Vagina (tissue), 2 donors: Measurements from ENCODE around the gene CTSA. TPM values are rescaled to one million over a fixed set of nuclear protein-coding genes. Genes with fewer than 3 reads are reported as not detected.
A peak's percentile ranks its signal among the peaks of the same experiment; 100 is the strongest.

Experiments
- DNase-seq, 2 donors: peaks; one replicate each; pipeline ENCODE4 v3.0.0-alpha.2; 2017; ENCODE audit errors: extremely low spot score in 2 of 2
- H3K27ac ChIP-seq: fragments of 200-600 bp; sonication (generic); one replicate; pipeline ENCODE4 v1.5.1; 2019
- H3K27me3 ChIP-seq: fragments of 200-600 bp; sonication (generic); one replicate; pipeline ENCODE4 v1.5.1; 2019
- H3K36me3 ChIP-seq, 2 donors: fragments of 200-600 bp; sonication (generic); one replicate each; pipeline ENCODE4 v1.5.1; 2017 to 2019
- H3K4me1 ChIP-seq: fragments of 200-600 bp; sonication (generic); one replicate; pipeline ENCODE4 v1.5.1; 2019
- H3K4me3 ChIP-seq, 2 donors: fragments of 200-600 bp; sonication (generic); 1 replicate in 1 of 2; 2 replicates in 1 of 2; pipeline ENCODE4 v1.5.1; 2016 to 2019
- H3K9me3 ChIP-seq: fragments of 200-600 bp; sonication (generic); one replicate; pipeline ENCODE4 v1.5.1; 2019
- CTCF ChIP-seq, 3 experiments: fragments of 450-650 bp in 2 of 3; fragments of 200-600 bp in 1 of 3; sonication (generic) in 1 of 3; IDR thresholded peaks; one replicate each; pipeline ENCODE4 v1.5.1; 2017 to 2019; ENCODE audit warnings: antibody characterized with exemption in 3 of 3, mild to moderate bottlenecking in 2 of 3, moderate library complexity in 2 of 3
- POLR2A ChIP-seq, 2 donors: fragments of 450-650 bp; IDR thresholded peaks; one replicate each; pipeline ENCODE4 v1.6.1; 2017; ENCODE audit warnings: antibody characterized with exemption in 2 of 2, mild to moderate bottlenecking in 2 of 2, moderate library complexity in 2 of 2
- POLR2AphosphoS5 ChIP-seq, 2 donors: sonication (generic); formaldehyde crosslinking; IDR thresholded peaks; one replicate each; pipeline ENCODE4 v1.9.0; 2017; ENCODE audit warnings: antibody characterized with exemption in 2 of 2, mild to moderate bottlenecking in 2 of 2, low read depth in 1 of 2; ENCODE audit not compliant: insufficient read depth in 1 of 2
- intact Hi-C: fragments of 100-400 bp; cut with DNase I; formaldehyde crosslinking; loops from one replicate; pipeline ENCODE4 v1.15.1; 2023
- total RNA-seq: library from RNA; depleted of rRNA; stranded (reverse); fragments of >200 nt; gene quantifications from one replicate; pipeline ENCODE4 v1.2.3, GENCODE V29; 2016

Gene CTSA
- total RNA-seq, 1 donor from 2014 or later, result 114 TPM

DNA sequence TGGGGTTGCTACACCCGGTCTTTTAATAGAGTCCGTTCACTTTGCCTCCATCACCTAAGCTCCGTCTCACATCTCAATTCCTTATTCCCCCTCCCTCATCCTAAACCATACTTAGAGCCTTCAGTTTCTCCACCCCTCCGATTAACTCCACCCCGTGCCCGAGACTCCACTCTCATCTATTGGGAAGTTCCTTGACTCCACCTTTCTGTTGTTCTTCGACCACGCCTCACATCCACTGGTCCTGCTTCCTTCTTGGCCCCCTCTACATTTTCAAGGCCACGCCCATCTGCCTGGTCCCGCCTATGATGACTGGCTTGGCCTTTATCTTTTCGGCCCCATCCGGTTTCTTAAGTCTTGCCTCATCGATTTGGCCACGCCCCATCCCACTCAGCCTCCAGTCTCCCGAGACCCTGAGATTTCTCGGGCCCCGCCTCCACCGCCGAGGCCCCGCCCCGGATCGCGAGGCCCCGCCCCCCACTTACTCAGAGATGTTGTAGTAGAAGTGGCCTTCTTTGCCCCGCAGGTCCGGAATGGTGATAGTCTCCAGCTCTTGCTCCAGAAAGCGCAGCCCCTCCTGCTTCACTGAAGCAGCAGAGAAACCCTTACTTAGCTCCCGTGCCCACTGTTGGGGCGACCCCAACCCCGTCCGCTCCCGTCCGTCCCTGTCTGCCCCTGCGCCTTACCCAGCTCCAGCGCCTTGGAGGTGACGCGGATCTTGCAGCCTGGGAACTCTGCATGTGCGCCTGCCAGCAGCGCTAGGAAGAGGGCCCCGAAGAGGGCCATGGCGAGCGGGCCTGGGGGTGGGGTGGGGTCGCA lies 19.7 kb downstream of the CTSA start:
- Histone ChIP-seq H3K36me3 (no peaks in the 10 kb centered on the region), H3K4me1 (peaks cover 38% of the 10 kb centered on the region), H3K9me3 (no peaks in the 10 kb centered on the region), H3K27me3 (no peaks in the 10 kb centered on the region), H3K4me3 (peak overlapping the region; percentile 51 to 56), H3K27ac (peak overlapping the region; percentile 87)
- peak in 1 of 2 donors; percentile 99 for DNase-seq
- TF ChIP-seq POLR2A (IDR thresholded peaks at IDR 0.05) (peak in 1 of 2 donors; percentile 79), CTCF (IDR thresholded peaks at IDR 0.05) (no peak), POLR2AphosphoS5 (IDR thresholded peaks at IDR 0.05; ENCODE audit: insufficient read depth in 1 of 2, low read depth in 1 of 2) (peak; percentile 87 to 96)
- intact Hi-C loops, result no loop called here

- DNase-seq, result no peak
- peak within 1 kb of the TSS; percentile 87 for H3K27ac ChIP-seq
- H3K36me3 ChIP-seq, result no peaks in the 10 kb centered on the region
- peak within 1 kb of the TSS; percentile 51 to 56 for H3K4me3 ChIP-seq
- H3K9me3 ChIP-seq, result no peaks in the 10 kb centered on the region
- H3K27me3 ChIP-seq, result no peaks in the 10 kb centered on the region
- TF ChIP-seq POLR2AphosphoS5 (IDR thresholded peaks at IDR 0.05; ENCODE audit: insufficient read depth in 1 of 2, low read depth in 1 of 2) (peak in 1 of 2 donors; percentile 90), CTCF (IDR thresholded peaks at IDR 0.05) (no peak), POLR2A (IDR thresholded peaks at IDR 0.05) (peak in 1 of 2 donors; percentile 73)
- peaks cover 38% of the 10 kb centered on the region for H3K4me1 ChIP-seq
- intact Hi-C loops, result no loop called here
Measured at GRCh38 chr20:45911486-45912343, 20.6 kb downstream of the CTSA start, which contains the start of gene PLTP. PLTP (minus strand) TSS chr20:45912155; CDS start chr20:45911452, 703 bp downstream.

GRCh38 chr20:45912344-45912682 lies 21.2 kb downstream of the CTSA start:
- Histone ChIP-seq H3K4me1 (peaks cover 38% of the 10 kb centered on the region), H3K27ac (peak overlapping the region; percentile 87), H3K27me3 (no peaks in the 10 kb centered on the region), H3K9me3 (no peaks in the 10 kb centered on the region), H3K36me3 (no peaks in the 10 kb centered on the region), H3K4me3 (peak overlapping the region; percentile 51 to 56)
- no peak for DNase-seq
- intact Hi-C loops, result no loop called here
- TF ChIP-seq CTCF (IDR thresholded peaks at IDR 0.05) (no peak), POLR2A (IDR thresholded peaks at IDR 0.05) (no peak), POLR2AphosphoS5 (IDR thresholded peaks at IDR 0.05; ENCODE audit: insufficient read depth in 1 of 2, low read depth in 1 of 2) (no peak)

- H3K27me3 ChIP-seq, result no peaks in the 10 kb centered on the region
- no peak overlapping the region for H3K4me3 ChIP-seq
- H3K36me3 ChIP-seq, result no peaks in the 10 kb centered on the region
- H3K4me1 ChIP-seq, result peaks cover 44% of the 10 kb centered on the region
- peak overlapping the region; percentile 87 for H3K27ac ChIP-seq
- TF ChIP-seq POLR2AphosphoS5 (IDR thresholded peaks at IDR 0.05; ENCODE audit: insufficient read depth in 1 of 2, low read depth in 1 of 2), result no peak
- TF ChIP-seq CTCF (IDR thresholded peaks at IDR 0.05), result no peak
- TF ChIP-seq POLR2A (IDR thresholded peaks at IDR 0.05), result no peak
- no peaks in the 10 kb centered on the region for H3K9me3 ChIP-seq
- no peak for DNase-seq
- intact Hi-C loops, result no loop called here
Measured at GRCh38 chr20:45913116-45913515, 22.0 kb downstream of the CTSA start.
